Vagina (tissue), 2 donors: ENCODE measurements around the gene ZNF428.

Source experiments
- CTCF ChIP-seq, 3 experiments: fragments of 450-650 bp in 2 of 3; fragments of 200-600 bp in 1 of 3; sonication (generic) in 1 of 3; IDR thresholded peaks; one replicate each; pipeline ENCODE4 v1.5.1; 2017 to 2019; ENCODE audit warnings: antibody characterized with exemption in 3 of 3, mild to moderate bottlenecking in 2 of 3, moderate library complexity in 2 of 3
- POLR2A ChIP-seq, 2 donors: fragments of 450-650 bp; IDR thresholded peaks; one replicate each; pipeline ENCODE4 v1.6.1; 2017; ENCODE audit warnings: antibody characterized with exemption in 2 of 2, mild to moderate bottlenecking in 2 of 2, moderate library complexity in 2 of 2

DNA sequence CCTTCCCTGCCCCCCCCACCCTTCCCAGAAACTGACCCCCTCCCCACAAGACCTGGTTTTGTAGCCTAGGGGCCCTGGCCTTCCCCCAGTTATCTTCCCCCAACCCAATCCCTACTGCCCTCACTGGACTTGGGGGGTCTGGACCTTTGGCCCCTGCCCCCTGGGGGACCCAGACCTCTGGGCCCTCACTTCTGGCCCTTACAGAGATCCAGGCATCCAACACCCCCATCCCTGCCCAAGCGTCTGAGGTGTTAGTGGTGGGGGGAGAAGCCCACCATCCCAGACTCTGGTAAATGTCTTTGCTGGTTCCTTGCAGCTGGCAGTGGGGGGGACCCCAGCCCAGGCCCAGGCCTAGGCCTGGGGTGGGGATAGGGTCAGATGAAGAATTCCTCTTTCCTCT lies 3.5 kb upstream of the ZNF428 start:
- TF ChIP-seq POLR2A (IDR thresholded peaks at IDR 0.05) (no peak), CTCF (IDR thresholded peaks at IDR 0.05) (no peak)
